Measurements from ENCODE around the gene CST6.

Gene CST6

GRCh38 chr11:65972116-65972515 lies 39.7 kb upstream of the CST6 start:
- no peaks in the 10 kb centered on the region for H3K79me2 ChIP-seq (ENCODE audit: insufficient read depth, low read length)
- no peaks in the 10 kb centered on the region for H3K27me3 ChIP-seq (ENCODE audit: insufficient read depth, low read length)
- H2AFZ ChIP-seq (ENCODE audit: low read length) = no peak overlapping the region
- no peaks in the 10 kb centered on the region for H3K9me2 ChIP-seq (ENCODE audit: low read depth, low read length)
- no peak overlapping the region for H3K4me2 ChIP-seq (ENCODE audit: low read length)
- H3K9me3 ChIP-seq (ENCODE audit: low read length) = no peaks in the 10 kb centered on the region
- no peak overlapping the region for H3K9ac ChIP-seq (ENCODE audit: low read length)
- no peaks in the 10 kb centered on the region for H3F3A ChIP-seq (ENCODE audit: insufficient read depth, low read length)
- H4K20me1 ChIP-seq (ENCODE audit: insufficient read depth, low read length) = no peaks in the 10 kb centered on the region
- TF ChIP-seq EZH2 (IDR thresholded peaks at IDR 0.05; ENCODE audit: borderline replicate concordance, low read length) (no peak), CTCF (IDR thresholded peaks at IDR 0.05; ENCODE audit: low read length) (no peak)
- H3K36me3 ChIP-seq (ENCODE audit: insufficient read depth, low read length) = peaks cover 61% of the 10 kb centered on the region
- no peaks in the 10 kb centered on the region for H3K4me1 ChIP-seq (ENCODE audit: insufficient read depth, low read length, severe bottlenecking)
- no peak overlapping the region for H3K4me3 ChIP-seq (ENCODE audit: low read depth, low read length, poor library complexity, severe bottlenecking)
- no peak overlapping the region for H3K27ac ChIP-seq (ENCODE audit: low read depth, low read length, poor library complexity, severe bottlenecking)

GRCh38 chr11:65973439-65974110 lies 38.2 kb upstream of the CST6 start:
- Histone ChIP-seq H3K9me2 (ENCODE audit: low read depth, low read length) (no peaks in the 10 kb centered on the region), H3K4me3 (ENCODE audit: low read depth, low read length, poor library complexity, severe bottlenecking) (no peak overlapping the region), H3K4me1 (ENCODE audit: insufficient read depth, low read length, severe bottlenecking) (no peaks in the 10 kb centered on the region), H3K36me3 (ENCODE audit: insufficient read depth, low read length) (peaks cover 55% of the 10 kb centered on the region), H3K79me2 (ENCODE audit: insufficient read depth, low read length) (no peaks in the 10 kb centered on the region), H3K4me2 (ENCODE audit: low read length) (no peak overlapping the region), H3F3A (ENCODE audit: insufficient read depth, low read length) (no peaks in the 10 kb centered on the region), H2AFZ (ENCODE audit: low read length) (no peak overlapping the region), H3K9me3 (ENCODE audit: low read length) (no peaks in the 10 kb centered on the region), H3K27me3 (ENCODE audit: insufficient read depth, low read length) (no peaks in the 10 kb centered on the region), H3K27ac (ENCODE audit: low read depth, low read length, poor library complexity, severe bottlenecking) (no peak overlapping the region), H3K9ac (ENCODE audit: low read length) (no peak overlapping the region), H4K20me1 (ENCODE audit: insufficient read depth, low read length) (no peaks in the 10 kb centered on the region)
- no peak for TF ChIP-seq EZH2 (IDR thresholded peaks at IDR 0.05; ENCODE audit: borderline replicate concordance, low read length)
- TF ChIP-seq CTCF (IDR thresholded peaks at IDR 0.05; ENCODE audit: low read length) = no peak

GRCh38 chr11:65975771-65976170 lies 36.0 kb upstream of the CST6 start:
- H3K36me3 ChIP-seq (ENCODE audit: insufficient read depth, low read length) = peaks cover 47% of the 10 kb centered on the region
- no peak overlapping the region for H3K4me2 ChIP-seq (ENCODE audit: low read length)
- H4K20me1 ChIP-seq (ENCODE audit: insufficient read depth, low read length) = no peaks in the 10 kb centered on the region
- no peaks in the 10 kb centered on the region for H3K27me3 ChIP-seq (ENCODE audit: insufficient read depth, low read length)
- H3K79me2 ChIP-seq (ENCODE audit: insufficient read depth, low read length) = no peaks in the 10 kb centered on the region
- TF ChIP-seq CTCF (IDR thresholded peaks at IDR 0.05; ENCODE audit: low read length) (no peak), EZH2 (IDR thresholded peaks at IDR 0.05; ENCODE audit: borderline replicate concordance, low read length) (no peak)
- no peak overlapping the region for H3K4me3 ChIP-seq (ENCODE audit: low read depth, low read length, poor library complexity, severe bottlenecking)
- no peak overlapping the region for H3K9ac ChIP-seq (ENCODE audit: low read length)
- H3K4me1 ChIP-seq (ENCODE audit: insufficient read depth, low read length, severe bottlenecking) = no peaks in the 10 kb centered on the region
- H3F3A ChIP-seq (ENCODE audit: insufficient read depth, low read length) = no peaks in the 10 kb centered on the region
- no peak overlapping the region for H3K27ac ChIP-seq (ENCODE audit: low read depth, low read length, poor library complexity, severe bottlenecking)
- H2AFZ ChIP-seq (ENCODE audit: low read length) = no peak overlapping the region
- no peaks in the 10 kb centered on the region for H3K9me2 ChIP-seq (ENCODE audit: low read depth, low read length)
- no peaks in the 10 kb centered on the region for H3K9me3 ChIP-seq (ENCODE audit: low read length)

Measured in OCI-LY1 (cell line).